Gastroesophageal sphincter (tissue), 3 donors: Measurements from ENCODE around the gene SLCO1A2.

Experiments used
- EP300 ChIP-seq: sonication (generic); formaldehyde crosslinking; IDR thresholded peaks from one replicate; pipeline ENCODE4 v1.6.1; 2017; ENCODE audit warnings: antibody characterized with exemption, mild to moderate bottlenecking
- POLR2A ChIP-seq, 2 donors: fragments of 450-650 bp; IDR thresholded peaks; one replicate each; pipeline ENCODE4 v1.6.1; 2017; ENCODE audit warnings: antibody characterized with exemption in 2 of 2, mild to moderate bottlenecking in 2 of 2, moderate library complexity in 1 of 2
- POLR2AphosphoS5 ChIP-seq: sonication (generic); formaldehyde crosslinking; IDR thresholded peaks from one replicate; pipeline ENCODE4 v1.6.1; 2017; ENCODE audit warnings: antibody characterized with exemption
- TF ChIP-seq, protein P1 (sequence below), 4 experiments: fragments of 200-600 bp in 2 of 4; fragments of 450-650 bp in 2 of 4; sonication (generic) in 1 of 4; IDR thresholded peaks; one replicate each; pipeline ENCODE4 v1.5.1; 2017 to 2019; ENCODE audit warnings: antibody characterized with exemption in 4 of 4, mild to moderate bottlenecking in 2 of 4, moderate library complexity in 2 of 4

GRCh38 chr12:21372602-21373001 is 37.9 kb upstream of the SLCO1A2 start, which contains the start of gene IAPP:
- TF ChIP-seq, protein P1, sequence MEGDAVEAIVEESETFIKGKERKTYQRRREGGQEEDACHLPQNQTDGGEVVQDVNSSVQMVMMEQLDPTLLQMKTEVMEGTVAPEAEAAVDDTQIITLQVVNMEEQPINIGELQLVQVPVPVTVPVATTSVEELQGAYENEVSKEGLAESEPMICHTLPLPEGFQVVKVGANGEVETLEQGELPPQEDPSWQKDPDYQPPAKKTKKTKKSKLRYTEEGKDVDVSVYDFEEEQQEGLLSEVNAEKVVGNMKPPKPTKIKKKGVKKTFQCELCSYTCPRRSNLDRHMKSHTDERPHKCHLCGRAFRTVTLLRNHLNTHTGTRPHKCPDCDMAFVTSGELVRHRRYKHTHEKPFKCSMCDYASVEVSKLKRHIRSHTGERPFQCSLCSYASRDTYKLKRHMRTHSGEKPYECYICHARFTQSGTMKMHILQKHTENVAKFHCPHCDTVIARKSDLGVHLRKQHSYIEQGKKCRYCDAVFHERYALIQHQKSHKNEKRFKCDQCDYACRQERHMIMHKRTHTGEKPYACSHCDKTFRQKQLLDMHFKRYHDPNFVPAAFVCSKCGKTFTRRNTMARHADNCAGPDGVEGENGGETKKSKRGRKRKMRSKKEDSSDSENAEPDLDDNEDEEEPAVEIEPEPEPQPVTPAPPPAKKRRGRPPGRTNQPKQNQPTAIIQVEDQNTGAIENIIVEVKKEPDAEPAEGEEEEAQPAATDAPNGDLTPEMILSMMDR (IDR thresholded peaks at IDR 0.05), result no peak
- no peak for TF ChIP-seq POLR2A (IDR thresholded peaks at IDR 0.05)
- no peak for TF ChIP-seq POLR2AphosphoS5
- no peak for TF ChIP-seq EP300
